ENCODE results near the gene ACMSD. TPM values are rescaled to one million over a fixed set of nuclear protein-coding genes. Genes with fewer than 3 reads are reported as not detected.

ACMSD gene
- total RNA-seq, 1 experiment from 2014 or later, result not detected

DNA sequence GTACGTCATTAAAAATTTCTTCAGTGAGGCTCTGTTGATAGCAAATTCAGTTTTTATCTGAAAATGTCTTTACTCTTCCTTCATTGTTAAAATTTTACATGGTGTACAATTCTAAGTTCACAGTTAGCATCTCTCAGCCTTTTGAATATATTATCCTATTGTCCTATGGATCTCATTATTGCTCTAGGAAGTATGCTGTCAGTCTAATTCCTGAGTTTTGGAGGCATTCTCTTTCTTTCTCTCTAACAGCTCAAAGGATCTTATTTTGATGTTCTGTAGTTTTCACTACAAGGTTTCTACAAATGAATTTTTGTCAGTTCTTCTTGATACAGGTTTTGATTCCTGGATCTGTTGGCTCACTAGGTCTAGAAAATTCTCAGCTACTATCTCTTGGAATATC, 2.9 kb upstream of the ACMSD start:
- Histone ChIP-seq H3K4me1 (ENCODE audit: insufficient read depth, low read length) (peaks cover 23% of the 10 kb centered on the region), H3K9ac (ENCODE audit: low read length) (no peak overlapping the region), H3K4me2 (ENCODE audit: low read length) (no peak overlapping the region), H3K27ac (ENCODE audit: low read length) (no peak overlapping the region), H3K4me3 (ENCODE audit: low read length) (no peak overlapping the region), H4K20me1 (ENCODE audit: low read length) (no peaks in the 10 kb centered on the region), H3K36me3 (ENCODE audit: low read depth, low read length) (no peaks in the 10 kb centered on the region; the same call in 1 of the 2 replicates), H3K9me2 (replicated peaks; ENCODE audit: low read length) (no peaks in the 10 kb centered on the region), H3K9me3 (ENCODE audit: low read length) (peaks cover 9% of the 10 kb centered on the region; the same call in 1 of the 2 replicates), H2AFZ (ENCODE audit: low read length) (no peak overlapping the region), H3K79me2 (ENCODE audit: low read length) (no peaks in the 10 kb centered on the region), H3K27me3 (ENCODE audit: low read length) (no peaks in the 10 kb centered on the region), H3F3A (ENCODE audit: low read length, unreplicated experiment) (peaks cover 11% of the 10 kb centered on the region)
- no peak for ATAC-seq
- BruUV-seq (replicated peaks), result no TSS peak
- ChIA-PET CTCF (no interaction called here), POLR2A (ENCODE audit: unreplicated experiment) (no interaction called here)
- intact Hi-C loops (cut with micrococcal nuclease), result loop anchor here (5.0 kb wide), 1 partner anchor 1112 kb away; no protein-coding TSS in a partner anchor
- no peak for DNase-seq
- TF ChIP-seq EZH2phosphoT487 (IDR thresholded peaks at IDR 0.05; ENCODE audit: borderline replicate concordance, low read length), result no peak
- TF ChIP-seq, protein P1, sequence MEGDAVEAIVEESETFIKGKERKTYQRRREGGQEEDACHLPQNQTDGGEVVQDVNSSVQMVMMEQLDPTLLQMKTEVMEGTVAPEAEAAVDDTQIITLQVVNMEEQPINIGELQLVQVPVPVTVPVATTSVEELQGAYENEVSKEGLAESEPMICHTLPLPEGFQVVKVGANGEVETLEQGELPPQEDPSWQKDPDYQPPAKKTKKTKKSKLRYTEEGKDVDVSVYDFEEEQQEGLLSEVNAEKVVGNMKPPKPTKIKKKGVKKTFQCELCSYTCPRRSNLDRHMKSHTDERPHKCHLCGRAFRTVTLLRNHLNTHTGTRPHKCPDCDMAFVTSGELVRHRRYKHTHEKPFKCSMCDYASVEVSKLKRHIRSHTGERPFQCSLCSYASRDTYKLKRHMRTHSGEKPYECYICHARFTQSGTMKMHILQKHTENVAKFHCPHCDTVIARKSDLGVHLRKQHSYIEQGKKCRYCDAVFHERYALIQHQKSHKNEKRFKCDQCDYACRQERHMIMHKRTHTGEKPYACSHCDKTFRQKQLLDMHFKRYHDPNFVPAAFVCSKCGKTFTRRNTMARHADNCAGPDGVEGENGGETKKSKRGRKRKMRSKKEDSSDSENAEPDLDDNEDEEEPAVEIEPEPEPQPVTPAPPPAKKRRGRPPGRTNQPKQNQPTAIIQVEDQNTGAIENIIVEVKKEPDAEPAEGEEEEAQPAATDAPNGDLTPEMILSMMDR (conservative IDR thresholded peaks at IDR 0.05; ENCODE audit: low read depth, low read length), result no peak
- TF ChIP-seq EZH2 (IDR thresholded peaks at IDR 0.05; ENCODE audit: low read length, unreplicated experiment), result no peak

DNA sequence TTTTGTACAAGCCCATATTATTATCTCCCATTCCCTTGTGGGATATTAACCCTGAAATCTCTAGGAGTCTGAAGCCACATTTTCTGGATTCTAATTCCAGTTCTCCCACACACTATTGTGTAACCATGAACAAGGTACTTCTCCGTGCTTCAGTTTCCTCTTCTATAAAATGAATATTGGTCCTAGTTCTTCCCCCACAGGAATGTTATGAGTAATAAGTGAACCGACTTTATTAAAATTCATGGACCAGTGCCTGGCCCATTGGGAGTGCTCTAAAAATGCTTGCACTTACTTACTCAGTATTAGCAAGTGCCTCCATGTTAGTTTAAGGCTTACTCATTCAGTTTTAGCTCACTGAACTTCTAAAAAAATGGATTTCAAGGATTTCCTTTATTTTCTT, 1.4 kb upstream of the ACMSD start:
- peaks cover 23% of the 10 kb centered on the region for H3K4me1 ChIP-seq (ENCODE audit: insufficient read depth, low read length)
- intact Hi-C loops (cut with micrococcal nuclease), result loop anchor here (5.0 kb wide), 1 partner anchor 1110 kb away; no protein-coding TSS in a partner anchor
- H2AFZ ChIP-seq (ENCODE audit: low read length), result peak overlapping the region; percentile 55
- peaks cover 9% of the 10 kb centered on the region; the same call in 1 of the 2 replicates for H3K9me3 ChIP-seq (ENCODE audit: low read length)
- H4K20me1 ChIP-seq (ENCODE audit: low read length), result no peaks in the 10 kb centered on the region
- TF ChIP-seq, protein P1 (conservative IDR thresholded peaks at IDR 0.05; ENCODE audit: low read depth, low read length), result no peak
- TF ChIP-seq EZH2phosphoT487 (IDR thresholded peaks at IDR 0.05; ENCODE audit: borderline replicate concordance, low read length), result no peak
- TF ChIP-seq EZH2 (IDR thresholded peaks at IDR 0.05; ENCODE audit: low read length, unreplicated experiment), result no peak
- peaks cover 11% of the 10 kb centered on the region for H3F3A ChIP-seq (ENCODE audit: low read length, unreplicated experiment)
- peak; percentile 98 for ATAC-seq
- BruUV-seq (replicated peaks), result no TSS peak
- H3K27ac ChIP-seq (ENCODE audit: low read length), result peak overlapping the region; percentile 93
- peak; percentile 97 for DNase-seq
- no peaks in the 10 kb centered on the region for H3K79me2 ChIP-seq (ENCODE audit: low read length)
- H3K4me2 ChIP-seq (ENCODE audit: low read length), result peak overlapping the region; percentile 66
- peak overlapping the region; percentile 61 for H3K9ac ChIP-seq (ENCODE audit: low read length)
- 0 out of 2 replicates have a peak overlapping the region, but pooled peaks have one; percentile 1 for H3K4me3 ChIP-seq (ENCODE audit: low read length)
- H3K9me2 ChIP-seq (replicated peaks; ENCODE audit: low read length), result no peaks in the 10 kb centered on the region
- H3K36me3 ChIP-seq (ENCODE audit: low read depth, low read length), result no peaks in the 10 kb centered on the region; the same call in 1 of the 2 replicates
- H3K27me3 ChIP-seq (ENCODE audit: low read length), result no peaks in the 10 kb centered on the region
- ChIA-PET CTCF (interaction anchor here (1.0 kb wide), 1 partner anchor 18 kb away, joined by 4 read pairs; no protein-coding TSS in a partner anchor), POLR2A (ENCODE audit: unreplicated experiment) (no interaction called here)

DNA sequence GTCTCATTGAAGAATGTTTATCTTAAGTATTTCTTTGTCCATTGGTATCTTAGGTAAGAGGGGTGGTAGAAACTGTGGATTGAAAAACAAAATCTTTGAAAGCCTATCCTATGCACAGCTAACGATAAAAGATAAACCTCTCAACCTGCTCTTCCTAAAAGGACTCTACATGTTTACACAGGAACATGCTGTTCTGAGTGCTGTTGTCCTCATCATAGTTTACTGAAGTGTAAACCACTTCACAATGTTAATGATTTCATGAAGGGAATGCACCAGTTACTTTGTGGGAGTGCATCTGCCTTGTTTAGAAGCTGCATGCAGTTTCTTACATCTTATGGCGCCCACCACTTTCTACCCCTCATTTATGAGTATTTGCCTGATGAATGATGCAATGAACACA, 1.2 kb downstream of the ACMSD start:
- no peak for ATAC-seq
- no peak overlapping the region for H3K4me2 ChIP-seq (ENCODE audit: low read length)
- ChIA-PET CTCF (no interaction called here), POLR2A (ENCODE audit: unreplicated experiment) (no interaction called here)
- no peaks in the 10 kb centered on the region; the same call in 1 of the 2 replicates for H3K36me3 ChIP-seq (ENCODE audit: low read depth, low read length)
- H3F3A ChIP-seq (ENCODE audit: low read length, unreplicated experiment), result peaks cover 15% of the 10 kb centered on the region
- intact Hi-C loops (cut with micrococcal nuclease), result loop anchor here (5.0 kb wide), 2 partner anchors 32 to 1108 kb away; no protein-coding TSS in a partner anchor
- DNase-seq, result no peak
- no peaks in the 10 kb centered on the region for H3K27me3 ChIP-seq (ENCODE audit: low read length)
- H3K4me3 ChIP-seq (ENCODE audit: low read length), result no peak overlapping the region
- BruUV-seq (replicated peaks), result no TSS peak
- no peak overlapping the region for H2AFZ ChIP-seq (ENCODE audit: low read length)
- no peaks in the 10 kb centered on the region for H4K20me1 ChIP-seq (ENCODE audit: low read length)
- H3K27ac ChIP-seq (ENCODE audit: low read length), result no peak overlapping the region
- peaks cover 45% of the 10 kb centered on the region for H3K4me1 ChIP-seq (ENCODE audit: insufficient read depth, low read length)
- H3K79me2 ChIP-seq (ENCODE audit: low read length), result no peaks in the 10 kb centered on the region
- peaks cover 9% of the 10 kb centered on the region; the same call in 1 of the 2 replicates for H3K9me3 ChIP-seq (ENCODE audit: low read length)
- no peak overlapping the region for H3K9ac ChIP-seq (ENCODE audit: low read length)
- no peaks in the 10 kb centered on the region for H3K9me2 ChIP-seq (replicated peaks; ENCODE audit: low read length)
- TF ChIP-seq EZH2 (IDR thresholded peaks at IDR 0.05; ENCODE audit: low read length, unreplicated experiment), result no peak
- TF ChIP-seq EZH2phosphoT487 (IDR thresholded peaks at IDR 0.05; ENCODE audit: borderline replicate concordance, low read length), result no peak
- TF ChIP-seq, protein P1 (conservative IDR thresholded peaks at IDR 0.05; ENCODE audit: low read depth, low read length), result no peak

Measured in PC-3 (cell line).